K562 (cell line): ENCODE data around the gene TLE4. TPM values are rescaled to one million over a fixed set of nuclear protein-coding genes. Genes with fewer than 3 reads are reported as not detected.

Source experiments
- DACH1 ChIP-seq: fragments of 450-650 bp; IDR thresholded peaks from 2 replicates; pipeline ENCODE4 v1.6.1; 2018; ENCODE audit not compliant: partially characterized antibody
- ERF ChIP-seq: fragments of 450-650 bp; formaldehyde crosslinking; IDR thresholded peaks from 2 replicates; pipeline ENCODE4 v1.4.0; 2020; ENCODE audit warnings: mild to moderate bottlenecking, mixed read lengths
- PATZ1 ChIP-seq: fragments of 250-450 bp; sonication (Bioruptor Pico); IDR thresholded peaks from 2 replicates; pipeline ENCODE4 v1.5.0; 2020; ENCODE audit warnings: mild to moderate bottlenecking, borderline replicate concordance
- RAD21 ChIP-seq, 2 experiments: fragments of 250-450 bp in 1 of 2; fragments of 450-650 bp in 1 of 2; sonication (Bioruptor Pico) in 1 of 2; formaldehyde crosslinking in 1 of 2; IDR thresholded peaks in 1 of 2; conservative IDR thresholded peaks in 1 of 2; 2 replicates each; pipeline versions ENCODE4 v1.4.0 to v1.8.0; 2020 to 2022; ENCODE audit warnings: mild to moderate bottlenecking in 2 of 2, moderate library complexity in 1 of 2
- SMAD1 ChIP-seq: fragments of 150-350 bp; IDR thresholded peaks from 2 replicates; pipeline ENCODE4 v1.6.1; 2014; ENCODE audit warnings: low read length, low read depth; ENCODE audit not compliant: partially characterized antibody
- SOX6 ChIP-seq: fragments of 450-650 bp; IDR thresholded peaks from 2 replicates; pipeline ENCODE4 v1.6.1; 2014; ENCODE audit warnings: mild to moderate bottlenecking
- TAL1 ChIP-seq: fragments of 450-650 bp; IDR thresholded peaks from 2 replicates; pipeline ENCODE4 v1.6.1; 2016; ENCODE audit warnings: mild to moderate bottlenecking
- ZBTB9 ChIP-seq: fragments of 450-650 bp; formaldehyde crosslinking; IDR thresholded peaks from 2 replicates; pipeline ENCODE4 v1.4.0; 2020; ENCODE audit warnings: mild to moderate bottlenecking, moderate library complexity
- ZNF197 ChIP-seq: fragments of 200-800 bp; sonication (Bioruptor generic); IDR thresholded peaks from 2 replicates; pipeline ENCODE4 v1.6.1; 2016; ENCODE audit warnings: low read depth, missing genetic modification characterization, missing compliant biosample characterization
- ZNF232 ChIP-seq: sonication (generic); formaldehyde crosslinking; IDR thresholded peaks from 2 replicates; pipeline ENCODE4 v1.8.0; 2022; ENCODE audit warnings: mild to moderate bottlenecking, missing genetic modification reagents
- ZNF263 ChIP-seq: sonication (generic); formaldehyde crosslinking; IDR thresholded peaks from 2 replicates; pipeline ENCODE4 v1.8.0; 2022; ENCODE audit warnings: mild to moderate bottlenecking, missing genetic modification reagents, borderline replicate concordance
- ZNF778 ChIP-seq: fragments of 450-650 bp; formaldehyde crosslinking; IDR thresholded peaks from 2 replicates; pipeline ENCODE4 v1.4.0; 2020; ENCODE audit warnings: mild to moderate bottlenecking, moderate library complexity
- polyA plus RNA-seq, 8 experiments: library from polyadenylated mRNA; depleted of rRNA in 4 of 8; stranded (reverse) in 5 of 8; unstranded in 3 of 8; fragments of >200 nt; fragmentation: Nextera tagmentation in 2 of 8; fragmentation: Illumina TruSeq in 1 of 8; extraction: Ambion mirVana in 2 of 8; extraction: Trizol in 1 of 8; gene quantifications; 2 replicates each; pipeline versions ENCODE4 v1.2.1 to v1.2.3, GENCODE V29; 2011 to 2014; ENCODE audit warnings: inconsistent platforms in 1 of 8, missing spikeins in 1 of 8
- total RNA-seq, 7 experiments: library from RNA; depleted of rRNA in 6 of 7; stranded (reverse); fragments of >200 nt in 6 of 7; fragmentation: Illumina TruSeq in 2 of 7; extraction: Trizol in 2 of 7; gene quantifications; 2 replicates each; pipeline versions ENCODE4 v1.2.1 to v1.2.3, GENCODE V29; 2011 to 2021; ENCODE audit warnings: low replicate concordance in 1 of 7
- TF ChIP-seq, protein P1 (sequence below): fragments of 450-650 bp; IDR thresholded peaks from 2 replicates; pipeline ENCODE4 v1.6.1; 2016

Gene TLE4
- total and polyA plus RNA-seq, 9 of the 15 experiments (the other 6 are each of a cell fraction or from before 2014, with no cell fraction given): 1.1 to 8.8 (median 5.7) TPM

DNA sequence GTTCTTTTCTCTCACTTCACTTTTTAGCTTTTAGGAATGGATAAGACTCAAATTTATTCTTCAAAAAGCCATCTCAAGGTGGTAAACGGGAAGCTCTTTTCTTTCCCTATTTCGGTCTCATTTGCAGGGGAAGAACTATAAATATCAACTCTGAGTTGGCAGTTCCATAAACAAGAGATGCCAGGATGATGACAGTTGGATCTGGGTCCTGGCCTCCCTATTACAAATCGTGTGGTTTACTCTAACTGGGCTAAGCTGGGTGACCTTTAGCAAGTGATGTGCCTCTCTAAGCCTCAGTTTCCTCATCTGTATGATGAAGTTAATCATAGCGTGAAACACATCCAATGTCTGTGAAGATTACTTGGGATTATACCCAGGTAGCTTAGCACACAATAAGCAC lies 44.2 kb downstream of the TLE4 start (continued):
- TF ChIP-seq ZBTB9 (CRISPR knock-in tag) (no peak), TAL1 (no peak), SMAD1 (no peak), ZNF232 (CRISPR knock-in tag) (no peak), ZNF778 (no peak), ZNF197 (no peak), ZNF263 (no peak), PATZ1 (CRISPR knock-in tag) (no peak), DACH1 (no peak), ERF (CRISPR knock-in tag) (no peak), RAD21 (CRISPR knock-in tag; conservative IDR thresholded peaks at IDR 0.05 in 1 of 2, IDR thresholded peaks at IDR 0.05 in 1 of 2) (no peak), SOX6 (no peak)
- TF ChIP-seq, protein P1, sequence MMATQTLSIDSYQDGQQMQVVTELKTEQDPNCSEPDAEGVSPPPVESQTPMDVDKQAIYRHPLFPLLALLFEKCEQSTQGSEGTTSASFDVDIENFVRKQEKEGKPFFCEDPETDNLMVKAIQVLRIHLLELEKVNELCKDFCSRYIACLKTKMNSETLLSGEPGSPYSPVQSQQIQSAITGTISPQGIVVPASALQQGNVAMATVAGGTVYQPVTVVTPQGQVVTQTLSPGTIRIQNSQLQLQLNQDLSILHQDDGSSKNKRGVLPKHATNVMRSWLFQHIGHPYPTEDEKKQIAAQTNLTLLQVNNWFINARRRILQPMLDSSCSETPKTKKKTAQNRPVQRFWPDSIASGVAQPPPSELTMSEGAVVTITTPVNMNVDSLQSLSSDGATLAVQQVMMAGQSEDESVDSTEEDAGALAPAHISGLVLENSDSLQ: no peak
